Tibial nerve (tissue), 4 donors: ENCODE data around the gene HAPLN2.
A peak's percentile ranks its signal among the peaks of the same experiment; 100 is the strongest.

Experiments used
- EP300 ChIP-seq, 2 donors: sonication (generic); formaldehyde crosslinking; IDR thresholded peaks; one replicate each; pipeline ENCODE4 v1.6.1; 2017; ENCODE audit warnings: antibody characterized with exemption in 2 of 2, mild to moderate bottlenecking in 1 of 2
- POLR2A ChIP-seq, 2 donors: fragments of 450-650 bp; IDR thresholded peaks; one replicate each; pipeline ENCODE4 v1.6.1; 2017; ENCODE audit warnings: antibody characterized with exemption in 2 of 2, mild to moderate bottlenecking in 2 of 2, moderate library complexity in 2 of 2
- TF ChIP-seq, protein P1 (sequence below), 5 experiments: fragments of 200-600 bp in 3 of 5; fragments of 450-650 bp in 2 of 5; sonication (generic) in 3 of 5; IDR thresholded peaks; one replicate each; pipeline ENCODE4 v1.5.1; 2016 to 2019; ENCODE audit warnings: antibody characterized with exemption in 5 of 5, mild to moderate bottlenecking in 3 of 5, moderate library complexity in 2 of 5

DNA sequence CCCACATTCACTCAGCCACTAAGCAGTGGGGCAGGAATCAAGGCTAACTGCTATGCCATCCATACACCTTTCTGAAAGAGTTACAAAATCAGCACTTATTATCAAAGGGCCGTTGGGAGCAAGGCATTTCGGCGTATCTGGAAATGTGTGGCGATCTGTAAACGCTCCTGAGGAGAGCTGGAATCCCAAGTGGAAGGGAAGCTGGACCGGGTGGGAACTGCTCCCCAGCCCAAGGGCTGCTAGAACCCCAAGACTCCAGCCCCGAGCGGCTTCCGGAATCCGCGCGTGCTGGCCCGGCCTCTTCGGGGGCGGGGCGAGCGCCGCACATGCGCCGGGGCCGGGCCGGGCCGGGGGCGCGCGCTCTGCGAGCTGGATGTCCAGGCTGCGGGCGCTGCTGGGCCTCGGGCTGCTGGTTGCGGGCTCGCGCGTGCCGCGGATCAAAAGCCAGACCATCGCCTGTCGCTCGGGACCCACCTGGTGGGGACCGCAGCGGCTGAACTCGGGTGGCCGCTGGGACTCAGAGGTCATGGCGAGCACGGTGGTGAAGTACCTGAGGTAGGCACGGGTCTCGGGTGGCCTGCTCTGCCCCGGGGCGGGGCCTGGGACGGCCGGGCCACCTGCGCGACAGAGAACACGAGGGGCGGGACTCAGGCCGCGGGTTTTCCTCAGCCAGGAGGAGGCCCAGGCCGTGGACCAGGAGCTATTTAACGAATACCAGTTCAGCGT, 27.6 kb upstream of the HAPLN2 start, which contains the start of gene NAXE:
- TF ChIP-seq, protein P1, sequence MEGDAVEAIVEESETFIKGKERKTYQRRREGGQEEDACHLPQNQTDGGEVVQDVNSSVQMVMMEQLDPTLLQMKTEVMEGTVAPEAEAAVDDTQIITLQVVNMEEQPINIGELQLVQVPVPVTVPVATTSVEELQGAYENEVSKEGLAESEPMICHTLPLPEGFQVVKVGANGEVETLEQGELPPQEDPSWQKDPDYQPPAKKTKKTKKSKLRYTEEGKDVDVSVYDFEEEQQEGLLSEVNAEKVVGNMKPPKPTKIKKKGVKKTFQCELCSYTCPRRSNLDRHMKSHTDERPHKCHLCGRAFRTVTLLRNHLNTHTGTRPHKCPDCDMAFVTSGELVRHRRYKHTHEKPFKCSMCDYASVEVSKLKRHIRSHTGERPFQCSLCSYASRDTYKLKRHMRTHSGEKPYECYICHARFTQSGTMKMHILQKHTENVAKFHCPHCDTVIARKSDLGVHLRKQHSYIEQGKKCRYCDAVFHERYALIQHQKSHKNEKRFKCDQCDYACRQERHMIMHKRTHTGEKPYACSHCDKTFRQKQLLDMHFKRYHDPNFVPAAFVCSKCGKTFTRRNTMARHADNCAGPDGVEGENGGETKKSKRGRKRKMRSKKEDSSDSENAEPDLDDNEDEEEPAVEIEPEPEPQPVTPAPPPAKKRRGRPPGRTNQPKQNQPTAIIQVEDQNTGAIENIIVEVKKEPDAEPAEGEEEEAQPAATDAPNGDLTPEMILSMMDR (IDR thresholded peaks at IDR 0.05), result peak in 2 of 5 experiments; percentile 7 to 23
- TF ChIP-seq POLR2A (IDR thresholded peaks at IDR 0.05) (peak; percentile 17 to 71), EP300 (IDR thresholded peaks at IDR 0.05) (peak in 1 of 2 donors; percentile 51)
